ENCODE measurements around the gene FLAD1. TPM values are rescaled to one million over a fixed set of nuclear protein-coding genes. Genes with fewer than 3 reads are reported as not detected.

The FLAD1 gene
- total RNA-seq, 2 experiments from 2014 or later: 45.4 to 49.4 TPM

DNA sequence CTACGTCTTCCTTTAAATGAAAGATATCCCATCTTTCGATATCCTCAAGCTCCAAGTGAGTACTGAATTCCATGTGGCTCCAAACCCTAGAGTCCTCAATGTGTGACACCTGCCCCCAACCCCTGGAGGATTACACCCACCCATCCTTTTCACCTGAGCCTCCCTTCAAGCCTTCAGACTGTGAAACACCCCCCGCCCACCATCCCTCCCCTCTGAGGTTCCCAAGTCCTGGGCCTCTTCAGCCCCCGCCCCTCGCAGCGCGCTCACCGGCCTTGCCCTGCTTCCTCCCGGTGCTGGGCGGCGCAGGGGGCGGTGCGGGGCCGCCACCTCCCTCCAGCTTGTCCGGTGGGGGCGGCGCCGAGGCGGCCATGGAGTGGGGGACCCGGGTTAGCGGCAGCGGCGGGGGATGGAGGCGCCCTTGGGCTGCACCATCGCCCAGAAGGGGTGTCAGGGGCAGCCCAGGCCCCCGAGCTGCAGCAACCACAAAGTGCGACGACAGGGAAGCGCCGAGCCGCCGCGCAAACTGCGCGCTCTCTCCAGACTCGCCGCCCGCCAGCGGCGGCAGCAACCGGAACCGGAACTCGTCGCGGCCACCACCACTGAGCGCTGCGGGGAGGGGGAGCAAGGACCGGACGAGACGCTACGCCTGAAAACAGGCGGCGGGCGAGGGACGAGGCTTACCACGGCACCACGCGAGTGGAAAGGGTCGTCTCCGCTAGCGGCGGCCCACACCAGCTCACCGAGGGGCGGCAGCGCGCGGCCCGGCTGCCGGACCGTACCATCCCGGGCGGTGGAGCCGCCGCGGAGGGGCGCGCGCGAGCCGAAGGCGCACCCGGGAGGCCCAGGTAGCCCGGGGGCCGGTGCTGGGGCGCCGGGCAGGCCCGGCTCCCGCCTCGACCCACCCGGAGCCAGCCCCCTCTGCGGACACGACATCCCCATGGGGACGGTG is 21.7 kb upstream of the FLAD1 start, which contains the start of gene PYGO2:
TSS of gene PYGO2 (minus strand) at position 576 of the 949 bp plus-strand sequence. CDS start at position 370, 206 bp downstream.
- CTCF ChIA-PET: interaction anchor here (0.7 to 3.8 kb wide), 19 partner anchors 9 to 123 kb away, joined by 3 to 36 read pairs (median 7); partner anchors contain the start of genes ADAM15, CKS1B, PMVK and SHC1
- intact Hi-C loops (cut with micrococcal nuclease): loop anchor here (1.0 kb wide), 2 partner anchors 13 to 56 kb away; partner anchors contain the start of gene CKS1B
- Mint-ChIP-seq H3K4me1 (ENCODE audit: low read depth) (peaks cover 38% of the 10 kb centered on the region), H3K9me3 (no peaks in the 10 kb centered on the region), H3K27me3 (no peaks in the 10 kb centered on the region), H3K36me3 (peaks cover 23% of the 10 kb centered on the region), H3K4me3 (peak within 1 kb of the TSS; percentile 96), H3K27ac (peak within 1 kb of the TSS; percentile 92)
- POLR2A ChIA-PET: interaction anchor here (0.6 to 2.7 kb wide), 12 partner anchors 10 to 56 kb away, joined by 3 to 15 read pairs (median 5); partner anchors contain the start of genes CKS1B, FLAD1, PMVK and SHC1
- DNase-seq: peak; percentile 88

- no peak for DNase-seq
- POLR2A ChIA-PET: interaction anchor here (1.1 to 2.7 kb wide), 5 partner anchors 11 to 37 kb away, joined by 3 to 15 read pairs (median 8); partner anchors contain the start of genes CKS1B and PMVK
- Mint-ChIP-seq H3K4me1 (ENCODE audit: low read depth) (peaks cover 31% of the 10 kb centered on the region), H3K27ac (peak overlapping the region; percentile 90), H3K27me3 (no peaks in the 10 kb centered on the region), H3K4me3 (peak overlapping the region; percentile 87), H3K36me3 (peaks cover 23% of the 10 kb centered on the region), H3K9me3 (no peaks in the 10 kb centered on the region)
- CTCF ChIA-PET: interaction anchor here (1.4 to 3.8 kb wide), 11 partner anchors 10 to 55 kb away, joined by 5 to 36 read pairs (median 13); partner anchors contain the start of genes CKS1B, PMVK and SHC1
- intact Hi-C loops (cut with micrococcal nuclease): loop anchor here (1.0 kb wide), 1 partner anchor 55 kb away; no protein-coding TSS in a partner anchor
Measured at GRCh38 chr1:154962156-154962749, 20.9 kb upstream of the FLAD1 start.

DNA sequence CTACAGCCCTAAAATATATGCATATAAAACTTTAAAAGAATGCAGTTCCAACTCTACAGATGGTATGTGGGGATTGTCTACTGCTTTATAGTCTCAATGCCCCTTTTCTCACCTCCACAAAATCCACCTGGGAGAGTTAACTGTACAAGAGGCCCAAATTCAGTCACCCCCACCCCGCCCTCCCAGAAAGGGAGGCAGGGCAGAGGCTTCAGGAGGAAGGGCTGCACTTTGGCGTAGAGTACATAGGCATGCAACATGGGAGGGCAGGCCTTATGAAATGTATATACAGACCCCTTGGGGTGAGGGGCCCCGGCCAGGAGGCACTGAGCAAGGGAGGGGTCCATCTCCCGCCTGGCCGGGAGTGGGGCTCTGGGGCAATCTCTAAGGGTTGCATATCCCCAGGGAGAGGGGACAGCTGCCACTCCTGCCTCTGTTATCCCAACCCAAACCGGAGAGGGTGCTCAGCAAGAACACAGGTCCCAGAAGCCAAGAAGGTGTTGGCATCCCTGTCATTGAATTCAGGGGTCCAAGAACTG is 20.3 kb upstream of the FLAD1 start:
- peaks cover 23% of the 10 kb centered on the region for H3K36me3 Mint-ChIP-seq

DNA sequence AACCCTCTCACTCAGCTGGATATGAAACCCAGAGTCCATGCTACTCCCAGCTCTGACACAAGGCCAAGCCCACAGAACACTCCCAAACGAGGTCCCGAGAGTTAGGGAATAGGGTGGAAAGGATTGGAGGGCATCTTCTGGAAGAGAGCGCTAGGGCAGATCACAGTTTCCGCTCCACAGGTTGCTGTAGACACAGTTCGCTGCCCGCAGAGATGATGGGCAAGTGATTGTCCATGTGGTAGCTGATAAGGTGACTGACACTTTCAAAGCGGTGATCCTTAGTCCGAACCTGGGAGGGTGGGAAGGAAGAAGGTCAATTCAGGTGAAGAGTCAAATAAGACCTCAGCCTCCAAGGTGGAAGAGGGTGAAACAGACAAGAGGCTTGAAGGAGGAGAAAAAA is 19.5 kb upstream of the FLAD1 start:
- no peak overlapping the region for H3K4me3 Mint-ChIP-seq
- H3K27me3 Mint-ChIP-seq: no peaks in the 10 kb centered on the region
- POLR2A ChIA-PET: no interaction called here
- DNase-seq: no peak
- CTCF ChIA-PET: interaction anchor here (1.2 to 4.6 kb wide), 4 partner anchors 10 to 54 kb away, joined by 3 to 17 read pairs (median 7); partner anchors contain the start of genes CKS1B and FLAD1
- no peaks in the 10 kb centered on the region for H3K9me3 Mint-ChIP-seq
- H3K36me3 Mint-ChIP-seq: peaks cover 24% of the 10 kb centered on the region
- intact Hi-C loops (cut with micrococcal nuclease): no loop called here
- H3K4me1 Mint-ChIP-seq (ENCODE audit: low read depth): peaks cover 24% of the 10 kb centered on the region
- peak overlapping the region; percentile 35 for H3K27ac Mint-ChIP-seq

More for the DNA sequence above, 20.3 kb upstream of the FLAD1 start:
- Mint-ChIP-seq H3K27ac (peak overlapping the region; percentile 90), H3K9me3 (no peaks in the 10 kb centered on the region), H3K4me1 (ENCODE audit: low read depth) (peaks cover 28% of the 10 kb centered on the region), H3K4me3 (peak overlapping the region; percentile 87), H3K27me3 (no peaks in the 10 kb centered on the region)
- CTCF ChIA-PET: interaction anchor here (2.1 to 3.8 kb wide), 5 partner anchors 9 to 55 kb away, joined by 5 to 36 read pairs (median 35); partner anchors contain the start of genes CKS1B and SHC1
- POLR2A ChIA-PET: interaction anchor here (1.1 to 2.7 kb wide), 2 partner anchors 11 to 26 kb away, joined by 3 to 13 read pairs; partner anchors contain the start of gene PMVK
- no peak for DNase-seq
- intact Hi-C loops (cut with micrococcal nuclease): loop anchor here (1.0 kb wide), 1 partner anchor 54 kb away; no protein-coding TSS in a partner anchor

DNA sequence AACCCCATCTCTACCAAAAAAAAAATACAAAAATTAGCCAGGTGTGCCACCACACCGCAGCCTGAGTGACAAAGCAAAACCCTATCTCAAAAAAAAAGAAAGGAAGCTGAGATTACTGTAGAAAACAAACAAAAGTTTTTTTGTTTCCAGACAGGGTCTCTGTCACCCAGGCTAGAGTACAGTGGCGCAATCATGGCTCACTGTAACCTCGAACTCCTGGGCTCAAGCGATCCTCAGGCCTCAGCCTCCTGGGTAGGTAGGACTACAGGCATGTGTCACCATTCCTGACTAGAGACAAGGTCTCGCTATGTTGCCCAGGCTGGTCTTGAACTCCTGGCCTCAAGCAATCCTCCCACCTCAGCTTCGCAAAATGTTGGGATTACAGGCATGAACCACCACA is 18.8 kb upstream of the FLAD1 start:
- intact Hi-C loops (cut with micrococcal nuclease): no loop called here
- no peak for DNase-seq
- Mint-ChIP-seq H3K4me1 (ENCODE audit: low read depth) (peaks cover 29% of the 10 kb centered on the region), H3K4me3 (no peak overlapping the region), H3K36me3 (peaks cover 23% of the 10 kb centered on the region), H3K27me3 (no peaks in the 10 kb centered on the region), H3K27ac (no peak overlapping the region), H3K9me3 (no peaks in the 10 kb centered on the region)
- POLR2A ChIA-PET: interaction anchor here (0.9 kb wide), 1 partner anchor 24 kb away, joined by 3 read pairs; no protein-coding TSS in a partner anchor
- CTCF ChIA-PET: interaction anchor here (0.7 to 4.6 kb wide), 5 partner anchors 10 to 95 kb away, joined by 3 to 17 read pairs (median 7); partner anchors contain the start of genes CKS1B and FLAD1

DNA sequence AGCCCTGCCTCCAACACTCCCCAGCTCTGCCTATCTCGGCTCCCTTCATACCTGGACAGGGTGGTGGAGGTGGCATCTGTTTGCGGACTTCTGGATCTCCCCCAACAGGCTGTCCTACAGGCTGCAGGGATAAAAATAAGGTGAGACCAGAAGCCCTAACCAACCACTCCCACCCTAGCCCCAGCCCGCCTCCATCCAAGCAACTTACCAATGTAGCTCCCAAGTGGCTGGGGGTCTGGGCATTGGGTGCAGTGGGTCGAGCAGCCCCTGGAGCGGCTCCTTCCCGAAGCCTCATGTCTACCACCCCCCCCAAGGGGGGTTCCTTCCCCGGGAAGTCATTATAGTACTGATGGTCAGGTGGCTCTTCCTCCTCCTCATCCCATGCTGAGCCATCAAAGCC is 17.0 kb upstream of the FLAD1 start:
- CTCF ChIA-PET: interaction anchor here (1.3 to 4.6 kb wide), 2 partner anchors 33 to 206 kb away, joined by 4 to 17 read pairs; partner anchors contain the start of gene KRTCAP2
- H3K9me3 Mint-ChIP-seq: no peaks in the 10 kb centered on the region
- H3K27ac Mint-ChIP-seq: peak overlapping the region; percentile 28
- intact Hi-C loops (cut with micrococcal nuclease): no loop called here
- H3K27me3 Mint-ChIP-seq: no peaks in the 10 kb centered on the region
- peaks cover 32% of the 10 kb centered on the region for H3K4me1 Mint-ChIP-seq (ENCODE audit: low read depth)
- no peak for DNase-seq
- POLR2A ChIA-PET: interaction anchor here (1.2 kb wide), 1 partner anchor 12 kb away, joined by 3 read pairs; no protein-coding TSS in a partner anchor
- H3K36me3 Mint-ChIP-seq: peaks cover 20% of the 10 kb centered on the region
- H3K4me3 Mint-ChIP-seq: no peak overlapping the region

DNA sequence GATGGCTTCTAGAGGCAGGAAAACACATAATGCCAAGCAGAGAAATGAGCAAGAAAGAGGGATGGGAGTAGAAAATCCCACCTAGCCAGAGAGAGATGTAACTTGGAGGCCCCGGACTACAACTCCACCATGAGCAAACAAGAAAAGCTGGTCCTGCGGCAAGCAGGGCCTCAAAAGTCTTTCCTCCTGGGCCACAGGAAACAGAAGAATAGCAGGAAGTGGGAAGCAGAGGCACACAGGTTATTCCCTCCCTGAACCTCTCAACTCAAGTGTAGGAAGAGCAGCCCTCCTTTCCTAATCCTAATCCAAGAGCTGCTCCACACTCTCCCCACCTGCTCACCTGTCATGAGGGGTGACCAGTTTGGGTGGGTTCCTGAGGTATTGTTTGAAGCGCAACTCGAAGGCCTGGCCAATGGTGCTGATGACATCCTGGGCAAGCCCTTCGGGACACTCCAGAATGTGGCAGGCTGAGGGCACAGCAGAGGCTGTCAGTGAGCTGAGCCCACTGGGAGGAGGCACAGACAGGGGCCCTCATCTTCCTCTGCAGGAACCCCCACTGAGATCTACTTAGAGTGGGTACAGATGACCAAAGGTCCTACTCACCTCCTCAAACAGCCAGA is 15.7 kb upstream of the FLAD1 start:
- ChIA-PET CTCF (interaction anchor here (1.2 to 4.6 kb wide), 3 partner anchors 15 to 50 kb away, joined by 3 to 17 read pairs (median 3); partner anchors contain the start of gene FLAD1), POLR2A (interaction anchor here (1.2 kb wide), 1 partner anchor 13 kb away, joined by 3 read pairs; no protein-coding TSS in a partner anchor)
- Mint-ChIP-seq H3K4me3 (no peak overlapping the region), H3K9me3 (no peaks in the 10 kb centered on the region), H3K36me3 (peaks cover 16% of the 10 kb centered on the region), H3K4me1 (ENCODE audit: low read depth) (peaks cover 41% of the 10 kb centered on the region), H3K27ac (peak overlapping the region; percentile 23), H3K27me3 (no peaks in the 10 kb centered on the region)
- intact Hi-C loops (cut with micrococcal nuclease): no loop called here
- DNase-seq: no peak

- ChIA-PET CTCF (interaction anchor here (12.9 kb wide), 1 partner anchor 29 kb away, joined by 80 read pairs; no protein-coding TSS in a partner anchor), POLR2A (no interaction called here)
- Mint-ChIP-seq H3K9me3 (no peaks in the 10 kb centered on the region), H3K36me3 (peaks cover 12% of the 10 kb centered on the region), H3K4me3 (no peak overlapping the region), H3K4me1 (ENCODE audit: low read depth) (peaks cover 34% of the 10 kb centered on the region), H3K27ac (peak overlapping the region; percentile 28), H3K27me3 (no peaks in the 10 kb centered on the region)
- intact Hi-C loops (cut with micrococcal nuclease): no loop called here
- no peak for DNase-seq
Measured at GRCh38 chr1:154968731-154969130, 14.4 kb upstream of the FLAD1 start.

DNA sequence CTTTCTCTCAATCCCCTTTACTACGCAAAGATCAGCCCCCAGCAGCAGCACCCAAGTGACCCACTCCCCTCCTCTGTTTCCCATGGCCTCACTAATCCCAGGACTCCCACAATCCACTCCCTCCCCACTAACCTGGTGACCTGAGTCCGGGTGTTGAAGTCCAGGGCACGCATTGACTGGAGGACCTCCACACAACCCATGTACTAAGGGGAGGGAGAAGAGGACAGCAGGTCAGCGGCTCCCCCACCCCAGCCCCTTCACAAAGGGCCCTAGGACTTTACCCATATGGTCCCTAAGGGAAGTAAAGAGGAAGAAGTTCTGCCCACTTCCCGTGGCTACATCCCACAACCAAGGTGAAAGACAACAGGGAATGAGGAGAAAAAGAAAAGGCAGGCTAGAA is 13.9 kb upstream of the FLAD1 start:
- Mint-ChIP-seq H3K9me3 (no peaks in the 10 kb centered on the region), H3K4me1 (ENCODE audit: low read depth) (peaks cover 31% of the 10 kb centered on the region), H3K36me3 (peaks cover 9% of the 10 kb centered on the region), H3K27ac (peak overlapping the region; percentile 28), H3K27me3 (no peaks in the 10 kb centered on the region), H3K4me3 (no peak overlapping the region)
- CTCF ChIA-PET: interaction anchor here (0.9 to 12.9 kb wide), 3 partner anchors 25 to 92 kb away, joined by 3 to 80 read pairs (median 5); no protein-coding TSS in a partner anchor
- POLR2A ChIA-PET: no interaction called here
- intact Hi-C loops (cut with micrococcal nuclease): no loop called here
- DNase-seq: no peak

- ChIA-PET CTCF (interaction anchor here (0.6 to 12.9 kb wide), 9 partner anchors 8 to 92 kb away, joined by 3 to 80 read pairs (median 5); partner anchors contain the start of genes ADAM15, PBXIP1 and PYGO2), POLR2A (interaction anchor here (0.6 kb wide), 1 partner anchor 15 kb away, joined by 6 read pairs; no protein-coding TSS in a partner anchor)
- Mint-ChIP-seq H3K27me3 (no peaks in the 10 kb centered on the region), H3K4me1 (ENCODE audit: low read depth) (peaks cover 31% of the 10 kb centered on the region), H3K9me3 (no peaks in the 10 kb centered on the region), H3K36me3 (peaks cover 6% of the 10 kb centered on the region), H3K27ac (peak overlapping the region; percentile 28), H3K4me3 (no peak overlapping the region)
- intact Hi-C loops (cut with micrococcal nuclease): no loop called here
- DNase-seq: no peak
Measured at GRCh38 chr1:154969860-154970452, 13.2 kb upstream of the FLAD1 start.
